ENCODE data around the gene BACH2.

DNA sequence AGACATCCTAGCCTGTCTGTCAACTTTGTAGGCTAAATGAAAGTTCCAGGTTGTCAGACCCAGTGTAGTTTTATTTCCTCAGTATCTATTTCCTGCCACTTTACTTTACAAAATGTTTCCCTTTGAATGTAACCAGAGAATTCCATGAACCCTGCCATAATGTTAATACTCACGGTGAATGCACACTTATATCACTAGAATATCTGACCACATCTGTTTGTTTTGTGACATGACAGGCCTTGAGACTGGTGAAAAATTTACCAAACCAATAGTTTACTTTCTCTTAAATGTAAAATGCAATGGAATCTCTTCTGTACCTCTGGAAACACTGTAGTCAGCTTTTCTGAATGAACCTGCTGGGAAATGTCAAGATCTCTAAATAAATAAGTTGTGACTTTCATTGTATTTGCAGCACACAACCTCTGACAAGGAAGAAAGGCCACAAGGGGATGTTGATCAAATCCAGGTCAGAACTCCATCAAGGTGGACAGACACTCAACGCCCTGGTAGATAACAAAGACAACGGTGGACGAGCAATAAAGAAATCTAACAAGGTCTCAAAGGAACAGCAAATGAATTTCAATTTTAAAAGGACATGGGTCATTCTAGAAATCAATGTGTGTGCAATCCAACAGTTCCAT is 59.2 kb downstream of the BACH2 start:
- TF ChIP-seq ZZZ3 (IDR thresholded peaks at IDR 0.05; ENCODE audit: control insufficient read depth, insufficient read length, low read depth): no peak
- TF ChIP-seq, protein P1, sequence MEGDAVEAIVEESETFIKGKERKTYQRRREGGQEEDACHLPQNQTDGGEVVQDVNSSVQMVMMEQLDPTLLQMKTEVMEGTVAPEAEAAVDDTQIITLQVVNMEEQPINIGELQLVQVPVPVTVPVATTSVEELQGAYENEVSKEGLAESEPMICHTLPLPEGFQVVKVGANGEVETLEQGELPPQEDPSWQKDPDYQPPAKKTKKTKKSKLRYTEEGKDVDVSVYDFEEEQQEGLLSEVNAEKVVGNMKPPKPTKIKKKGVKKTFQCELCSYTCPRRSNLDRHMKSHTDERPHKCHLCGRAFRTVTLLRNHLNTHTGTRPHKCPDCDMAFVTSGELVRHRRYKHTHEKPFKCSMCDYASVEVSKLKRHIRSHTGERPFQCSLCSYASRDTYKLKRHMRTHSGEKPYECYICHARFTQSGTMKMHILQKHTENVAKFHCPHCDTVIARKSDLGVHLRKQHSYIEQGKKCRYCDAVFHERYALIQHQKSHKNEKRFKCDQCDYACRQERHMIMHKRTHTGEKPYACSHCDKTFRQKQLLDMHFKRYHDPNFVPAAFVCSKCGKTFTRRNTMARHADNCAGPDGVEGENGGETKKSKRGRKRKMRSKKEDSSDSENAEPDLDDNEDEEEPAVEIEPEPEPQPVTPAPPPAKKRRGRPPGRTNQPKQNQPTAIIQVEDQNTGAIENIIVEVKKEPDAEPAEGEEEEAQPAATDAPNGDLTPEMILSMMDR (IDR thresholded peaks at IDR 0.05 in 2 of 3, conservative IDR thresholded peaks at IDR 0.05 in 1 of 3; ENCODE audit: control insufficient read depth in 2 of 3, extremely low read depth in 1 of 3, insufficient read depth in 1 of 3, low read depth in 3 of 3, low read length in 3 of 3): no peak
- TF ChIP-seq ETV6 (conservative IDR thresholded peaks at IDR 0.05 in 1 of 2, IDR thresholded peaks at IDR 0.05 in 1 of 2; ENCODE audit: borderline replicate concordance in 1 of 2, low read depth in 1 of 2): no peak
